HG02840 (cell line): ENCODE results near the gene NBR1.
"Not testable (repeated sequence)": the region's sequence is repeated elsewhere in the genome, so short reads cannot be mapped to it uniquely, and the experiment has no call there.

ENCODE experiments used
- ATAC-seq: cut with Tn5 transposase; IDR thresholded peaks from one replicate; pipeline ENCODE4 v1.9.1; 2021; ENCODE audit warnings: mild to moderate bottlenecking, moderate library complexity, moderate number of reproducible peaks; ENCODE audit not compliant: unreplicated experiment, low FRiP score

Gene NBR1

GRCh38 chr17:43170766-43171585 is at the start of gene NBR1:
TSS of gene NBR1 (plus strand) at chr17:43171214. CDS start at chr17:43175800, 4,586 bp downstream.
- ATAC-seq: peak; percentile 89

- peak; percentile 95 for ATAC-seq
Measured at GRCh38 chr17:43125133-43125966, 45.7 kb upstream of the NBR1 start, which contains the start of gene BRCA1. TSS of gene BRCA1 (minus strand) at chr17:43125364. CDS start at chr17:43124096, 1,268 bp downstream.

GRCh38 chr17:43125967-43126910 is 44.8 kb upstream of the NBR1 start:
- ATAC-seq: no peak

- ATAC-seq: no peak
Measured at GRCh38 chr17:43126911-43127290, 44.1 kb upstream of the NBR1 start.

GRCh38 chr17:43127333-43127876 is 43.6 kb upstream of the NBR1 start:
- ATAC-seq: not testable (repeated sequence)

GRCh38 chr17:43129671-43130010 is 41.4 kb upstream of the NBR1 start:
- no peak for ATAC-seq

- ATAC-seq: no peak
Measured at GRCh38 chr17:43132117-43132516, 38.9 kb upstream of the NBR1 start.

GRCh38 chr17:43133439-43133838 is 37.6 kb upstream of the NBR1 start:
- not testable (repeated sequence) for ATAC-seq

- no peak for ATAC-seq
Measured at GRCh38 chr17:43134774-43135453, 36.1 kb upstream of the NBR1 start.

GRCh38 chr17:43135454-43135819 is 35.6 kb upstream of the NBR1 start:
- no peak for ATAC-seq

- ATAC-seq: not testable (repeated sequence)
Measured at GRCh38 chr17:43136574-43136973, 34.4 kb upstream of the NBR1 start.

GRCh38 chr17:43138531-43138930 is 32.5 kb upstream of the NBR1 start:
- not testable (repeated sequence) for ATAC-seq

- no peak for ATAC-seq
Measured at GRCh38 chr17:43140396-43141332, 30.4 kb upstream of the NBR1 start.

- no peak for ATAC-seq
Measured at GRCh38 chr17:43142153-43142552, 28.9 kb upstream of the NBR1 start.

- ATAC-seq: no peak
Measured at GRCh38 chr17:43143201-43143600, 27.8 kb upstream of the NBR1 start.

- ATAC-seq: no peak
Measured at GRCh38 chr17:43146649-43147048, 24.4 kb upstream of the NBR1 start.

GRCh38 chr17:43151880-43152456 is 19.0 kb upstream of the NBR1 start:
- no peak for ATAC-seq

GRCh38 chr17:43153197-43153835 is 17.7 kb upstream of the NBR1 start:
- ATAC-seq: not testable (repeated sequence)
